H1 (cell line): ENCODE data around the gene CCDC196. TPM values are rescaled to one million over a fixed set of nuclear protein-coding genes. Genes with fewer than 3 reads are reported as not detected.

Experiments used
- CTCF ChIA-PET: fragments of 300-600 bp; sonication (Branson Sonifier 250); formaldehyde crosslinking; loops from one replicate; lab custom pipeline; 2021; ENCODE audit not compliant: partially characterized antibody; lab: Charles Lee
- POLR2A ChIA-PET: fragments of 300-600 bp; sonication (Branson Sonifier 250); formaldehyde crosslinking; loops from one replicate; lab custom pipeline; 2021; ENCODE audit warnings: inconsistent platforms; ENCODE audit not compliant: partially characterized antibody; lab: Charles Lee
- DNase-seq, 2 experiments: peaks; one replicate each; pipeline versions ENCODE4 v3.0.0 to v3.0.0-alpha.2; 2010 to 2022; ENCODE audit warnings: low spot score in 2 of 2, low read depth in 1 of 2, mixed read lengths in 1 of 2
- FAIRE-seq: peaks from 2 replicates; lab custom pipeline; 2011; peaks lifted over from hg19 to GRCh38; lab: Jason Lieb, UNC
- H2AFZ ChIP-seq: 2 replicates; pipeline ENCODE4 v1.8.1; 2012; ENCODE audit warnings: low read length, inconsistent platforms
- H2AK5ac ChIP-seq: 2 replicates; pipeline ENCODE4 v1.6.1; 2013; ENCODE audit warnings: low read depth, low read length
- H2BK120ac ChIP-seq: replicated peaks from 2 replicates; pipeline ENCODE3; 2013; ENCODE audit warnings: low read depth, low read length, inconsistent platforms
- H2BK12ac ChIP-seq: 2 replicates; pipeline ENCODE4 v1.6.1; 2013; ENCODE audit warnings: low read depth, low read length
- H2BK15ac ChIP-seq: 2 replicates; pipeline ENCODE4 v1.6.1; 2013; ENCODE audit warnings: low read length
- H2BK20ac ChIP-seq: 2 replicates; pipeline ENCODE4 v1.6.1; 2013; ENCODE audit warnings: low read length
- H2BK5ac ChIP-seq: 2 replicates; pipeline ENCODE4 v1.6.1; 2013; ENCODE audit warnings: low read depth, low read length
- H3K14ac ChIP-seq: 2 replicates; pipeline ENCODE4 v1.6.1; 2013; ENCODE audit warnings: inconsistent platforms; ENCODE audit not compliant: insufficient read length
- H3K18ac ChIP-seq: 2 replicates; pipeline ENCODE4 v1.6.1; 2013; ENCODE audit warnings: low read length; ENCODE audit errors: extremely low read depth
- H3K23ac ChIP-seq: 2 replicates; pipeline ENCODE4 v1.6.1; 2013; ENCODE audit warnings: inconsistent platforms; ENCODE audit not compliant: insufficient read length
- H3K23me2 ChIP-seq: 2 replicates; pipeline ENCODE4 v1.6.1; 2013; ENCODE audit warnings: low read depth, low read length
- H3K27ac ChIP-seq: 2 replicates; pipeline ENCODE4 v1.6.1; 2011; ENCODE audit warnings: low read depth, low read length, inconsistent platforms
- H3K27me3 ChIP-seq, 4 experiments: replicated peaks in 1 of 4; 1 replicate in 1 of 4; 2 replicates in 3 of 4; pipeline versions ENCODE4 v1.6.1 to v1.8.1; 2011 to 2013; ENCODE audit warnings: low read length in 3 of 4, mild to moderate bottlenecking in 3 of 4, inconsistent platforms in 2 of 4, mixed read lengths in 2 of 4, moderate library complexity in 1 of 4; ENCODE audit not compliant: control insufficient read depth in 3 of 4, insufficient read depth in 3 of 4; ENCODE audit errors: extremely low read depth in 1 of 4
- H3K36me3 ChIP-seq, 4 experiments: 2 replicates each; pipeline versions ENCODE4 v1.6.1 to v1.8.1; 2011 to 2013; ENCODE audit warnings: mild to moderate bottlenecking in 4 of 4, low read length in 3 of 4, moderate library complexity in 2 of 4, control low read depth in 1 of 4, inconsistent platforms in 1 of 4; ENCODE audit not compliant: insufficient read depth in 4 of 4, control insufficient read depth in 2 of 4
- H3K4ac ChIP-seq: replicated peaks from 2 replicates; pipeline ENCODE3; 2013; ENCODE audit warnings: low read length, low read depth, mixed read lengths, inconsistent platforms; ENCODE audit not compliant: insufficient read length
- H3K4me1 ChIP-seq, 4 experiments: replicated peaks in 1 of 4; 1 replicate in 1 of 4; 2 replicates in 3 of 4; pipeline versions ENCODE4 v1.6.1 to v1.8.1; 2011 to 2013; ENCODE audit warnings: low read length in 3 of 4, inconsistent platforms in 2 of 4, mixed read lengths in 1 of 4; ENCODE audit not compliant: insufficient read depth in 4 of 4, control insufficient read depth in 3 of 4
- H3K4me2 ChIP-seq, 2 experiments: 2 replicates each; pipeline versions ENCODE4 v1.6.1 to v1.8.1; 2011 to 2013; ENCODE audit warnings: low read depth in 2 of 2, low read length in 2 of 2, control low read depth in 1 of 2, inconsistent platforms in 1 of 2, mild to moderate bottlenecking in 1 of 2; ENCODE audit not compliant: insufficient read depth in 1 of 2
- H3K4me3 ChIP-seq, 4 experiments: fragments of 200-600, 300-600 bp in 1 of 4; sonication (generic), shearing (Covaris generic), sonication (Bioruptor Twin) in 1 of 4; 2 replicates each; pipeline versions ENCODE4 v1.5.1 to v1.8.1; 2011 to 2016; ENCODE audit warnings: low read length in 4 of 4, low read depth in 3 of 4, control low read depth in 2 of 4, inconsistent platforms in 2 of 4, mild to moderate bottlenecking in 2 of 4, mixed read lengths in 1 of 4, moderate library complexity in 1 of 4; ENCODE audit not compliant: insufficient read depth in 2 of 4; ENCODE audit errors: extremely low read depth in 1 of 4
- H3K56ac ChIP-seq: replicated peaks from 2 replicates; pipeline ENCODE3; 2013; ENCODE audit warnings: low read depth, mild to moderate bottlenecking, mixed read lengths, low read length, inconsistent platforms; ENCODE audit not compliant: insufficient read length
- H3K79me1 ChIP-seq: 2 replicates; pipeline ENCODE4 v1.6.1; 2013; ENCODE audit warnings: low read depth, low read length, control low read depth
- H3K79me2 ChIP-seq, 2 experiments: 2 replicates each; pipeline versions ENCODE4 v1.6.1 to v1.8.1; 2012 to 2013; ENCODE audit warnings: low read length in 2 of 2, mild to moderate bottlenecking in 2 of 2, inconsistent platforms in 1 of 2; ENCODE audit not compliant: insufficient read depth in 2 of 2, control insufficient read depth in 1 of 2
- H3K9ac ChIP-seq, 4 experiments: replicated peaks in 1 of 4; 1 replicate in 1 of 4; 2 replicates in 3 of 4; pipeline versions ENCODE4 v1.6.1 to v1.8.1; 2011 to 2013; ENCODE audit warnings: low read depth in 3 of 4, low read length in 3 of 4, control low read depth in 2 of 4, mild to moderate bottlenecking in 2 of 4, moderate library complexity in 2 of 4, inconsistent platforms in 1 of 4; ENCODE audit errors: extremely low read depth in 1 of 4
- H3K9me3 ChIP-seq, 2 experiments: 2 replicates each; pipeline versions ENCODE4 v1.6.1 to v1.8.1; 2012 to 2013; ENCODE audit warnings: mild to moderate bottlenecking in 2 of 2, moderate library complexity in 2 of 2, control low read depth in 1 of 2, inconsistent platforms in 1 of 2, low read depth in 1 of 2, low read length in 1 of 2, mixed read lengths in 1 of 2; ENCODE audit not compliant: insufficient read depth in 2 of 2
- H4K20me1 ChIP-seq, 2 experiments: replicated peaks in 1 of 2; 2 replicates each; pipeline versions ENCODE3 to v1.8.1; 2011 to 2013; ENCODE audit warnings: inconsistent platforms in 2 of 2, low read length in 2 of 2, mild to moderate bottlenecking in 1 of 2; ENCODE audit not compliant: insufficient read depth in 2 of 2, control insufficient read depth in 1 of 2
- H4K5ac ChIP-seq: 2 replicates; pipeline ENCODE4 v1.6.1; 2013; ENCODE audit warnings: low read length, low read depth, mixed read lengths, inconsistent platforms; ENCODE audit not compliant: insufficient read length
- H4K8ac ChIP-seq: 2 replicates; pipeline ENCODE4 v1.8.0; 2013; ENCODE audit warnings: mild to moderate bottlenecking, moderate library complexity, low read length, inconsistent platforms; ENCODE audit not compliant: insufficient read depth; ENCODE audit errors: extremely low read depth
- H4K91ac ChIP-seq: replicated peaks from 2 replicates; pipeline ENCODE3; 2013; ENCODE audit warnings: low read length, mixed read lengths, inconsistent platforms; ENCODE audit not compliant: insufficient read length
- WGBS, 2 experiments: shearing (Covaris generic) in 1 of 2; methylation state at CpG; one replicate each; pipeline versions ENCODE4 v1.1.6 to v1.1.7; 2013 to 2015; ENCODE audit warnings: low lambda C conversion rate in 2 of 2, mixed read lengths in 2 of 2, inconsistent platforms in 1 of 2, low coverage in 1 of 2, missing lambda C conversion rate in 1 of 2; ENCODE audit not compliant: insufficient replicate concordance in 2 of 2, insufficient coverage in 1 of 2, insufficient read length in 1 of 2; ENCODE audit errors: extremely low coverage in 1 of 2, missing lambda C conversion rate in 1 of 2; 5-methylcytosine and 5-hydroxymethylcytosine counted together
- polyA plus RNA-seq, 7 experiments: library from polyadenylated mRNA; depleted of rRNA in 3 of 7; stranded (reverse) in 5 of 7; unstranded in 2 of 7; fragments of >200 nt in 5 of 7; fragments of 200-250 nt in 2 of 7; gene quantifications; 1 replicate in 5 of 7; 2 replicates in 1 of 7; 4 replicates in 1 of 7; pipeline versions ENCODE4 v1.2.1 to v1.2.3, GENCODE V29; 2011 to 2013; ENCODE audit warnings: missing spikeins in 2 of 7, mixed read lengths in 2 of 7
- total RNA-seq: library from RNA; stranded (reverse); fragmentation: NEBNext Ultra II Directional; extraction: Animal tissue kit (Norgen Biotek cat#: 25700); gene quantifications from 2 replicates; pipeline ENCODE4 v1.2.1, GENCODE V29; 2021

The CCDC196 gene
- total and polyA plus RNA-seq, 2 of the 8 experiments (the other 6 are each of a cell fraction or from before 2014, with no cell fraction given) = not detected

DNA sequence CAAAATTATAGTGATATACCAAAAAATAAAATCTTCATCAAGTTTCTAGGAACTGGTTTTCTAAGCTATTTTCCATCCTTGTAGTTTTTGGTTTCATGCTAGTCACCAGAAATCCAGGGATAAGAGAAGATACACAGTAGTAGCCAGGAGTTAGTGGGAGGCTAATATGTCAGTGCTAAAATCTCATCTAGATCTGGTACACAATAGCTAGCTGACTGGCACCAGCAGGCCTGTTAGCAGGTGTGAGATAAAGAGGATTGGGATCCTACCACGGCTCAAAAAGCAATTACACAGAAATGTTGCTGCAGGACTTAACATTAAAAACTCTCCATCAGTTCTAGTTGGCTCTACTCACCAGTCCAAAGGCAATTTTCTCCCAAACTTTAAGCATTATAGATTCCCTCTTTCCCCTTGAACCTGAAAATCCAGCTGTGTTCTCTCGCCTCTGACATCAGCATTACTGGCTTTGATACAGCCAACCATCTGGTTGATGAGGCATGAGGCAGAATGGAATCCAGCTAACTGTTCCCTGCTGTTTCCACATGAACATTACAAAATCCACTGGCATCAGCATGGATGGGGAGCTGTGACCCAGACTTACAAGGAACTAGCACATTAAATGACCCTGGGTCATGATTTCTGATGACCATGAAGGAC lies 41.8 kb upstream of the CCDC196 start:
- H3K9ac ChIP-seq = no peak overlapping the region
- no peaks in the 10 kb centered on the region for H3K79me2 ChIP-seq
- H3K23me2 ChIP-seq = no peaks in the 10 kb centered on the region
- H4K8ac ChIP-seq = no peak overlapping the region
- no peak overlapping the region for H3K4ac ChIP-seq
- H2BK12ac ChIP-seq = no peak overlapping the region
- H2AFZ ChIP-seq = no peak overlapping the region
- ChIA-PET POLR2A (no interaction called here), CTCF (no interaction called here)
- no peak overlapping the region for H2AK5ac ChIP-seq
- H3K79me1 ChIP-seq = no peaks in the 10 kb centered on the region
- no peaks in the 10 kb centered on the region; a peak in 1 of 4 replicates for H3K9me3 ChIP-seq
- H4K91ac ChIP-seq = no peak overlapping the region
- H3K27me3 ChIP-seq = no peaks in the 10 kb centered on the region
- H3K23ac ChIP-seq = no peak overlapping the region
- H4K5ac ChIP-seq = no peak overlapping the region
- DNase-seq = no peak
- H2BK15ac ChIP-seq = no peak overlapping the region
- H3K4me2 ChIP-seq = no peak overlapping the region
- no peaks in the 10 kb centered on the region for H4K20me1 ChIP-seq
- FAIRE-seq = no peak
- no peak overlapping the region for H3K18ac ChIP-seq
- no peak overlapping the region for H2BK120ac ChIP-seq
- no peak overlapping the region for H3K4me3 ChIP-seq
- H3K27ac ChIP-seq = no peak overlapping the region
- no peak overlapping the region for H3K14ac ChIP-seq
- no peaks in the 10 kb centered on the region for H3K36me3 ChIP-seq
- no peak overlapping the region for H2BK20ac ChIP-seq
- H2BK5ac ChIP-seq = no peak overlapping the region
- 97% methylated on average over 2 of the region's 2 CpGs; no CpG with 5 or more reads in 1 of the 2 experiments for WGBS, 2 experiments
- no peak overlapping the region for H3K56ac ChIP-seq
- no peaks in the 10 kb centered on the region for H3K4me1 ChIP-seq
